Neural cell (in vitro differentiated cells): ENCODE results near the gene GSE1. TPM values are rescaled to one million over a fixed set of nuclear protein-coding genes. Genes with fewer than 3 reads are reported as not detected.

ENCODE experiments used
- H2AFZ ChIP-seq: fragments of 200-600, 300-800 bp; sonication (generic), shearing (Covaris generic); 2 replicates; pipeline ENCODE4 v1.6.0; 2014; ENCODE audit warnings: low read depth, mild to moderate bottlenecking, antibody characterized with exemption, low read length, moderate library complexity
- H3F3A ChIP-seq: fragments of 200-600 bp; shearing (Covaris generic); 2 replicates; pipeline ENCODE4 v1.6.1; 2016; ENCODE audit warnings: mild to moderate bottlenecking, moderate library complexity, mixed read lengths, antibody characterized with exemption, low read length; ENCODE audit not compliant: insufficient read depth, poor library complexity, severe bottlenecking
- H3K27ac ChIP-seq: fragments of 200-600, 300-800 bp; sonication (generic), shearing (Covaris generic); 2 replicates; pipeline ENCODE4 v1.5.1; 2014; ENCODE audit warnings: mild to moderate bottlenecking, low read length, moderate library complexity
- H3K27me3 ChIP-seq: fragments of 300-800, 200-600 bp; sonication (generic), shearing (Covaris generic); 2 replicates; pipeline ENCODE4 v1.6.0; 2014; ENCODE audit warnings: mild to moderate bottlenecking, low read depth, low read length, moderate library complexity; ENCODE audit not compliant: insufficient read depth
- H3K36me3 ChIP-seq: fragments of 300-800, 200-600 bp; sonication (generic), shearing (Covaris generic); 2 replicates; pipeline ENCODE4 v1.5.1; 2014; ENCODE audit warnings: mild to moderate bottlenecking, antibody characterized with exemption, low read length, moderate library complexity; ENCODE audit not compliant: insufficient read depth
- H3K4me2 ChIP-seq: fragments of 300-800, 200-600 bp; sonication (generic), shearing (Covaris generic); 2 replicates; pipeline ENCODE4 v1.6.0; 2014; ENCODE audit warnings: mild to moderate bottlenecking, low read length
- H3K4me3 ChIP-seq: fragments of 300-800, 200-600 bp; sonication (generic), shearing (Covaris generic); 2 replicates; pipeline ENCODE4 v1.5.1; 2014; ENCODE audit warnings: mild to moderate bottlenecking, low read length, moderate library complexity
- H3K79me2 ChIP-seq: fragments of 200-600 bp; shearing (Covaris generic); replicated peaks from 2 replicates; pipeline ENCODE4 v1.6.0; 2014; ENCODE audit warnings: mild to moderate bottlenecking, low read length, moderate library complexity; ENCODE audit not compliant: insufficient read depth
- H3K9ac ChIP-seq: fragments of 300-800, 200-600 bp; sonication (generic), shearing (Covaris generic); 2 replicates; pipeline ENCODE4 v1.6.1; 2016; ENCODE audit warnings: mild to moderate bottlenecking, low read length, mixed read lengths
- H3K9me2 ChIP-seq: fragments of 200-600 bp; shearing (Covaris generic); 2 replicates; pipeline ENCODE4 v1.6.1; 2016; ENCODE audit warnings: mild to moderate bottlenecking, low read length, mixed read lengths; ENCODE audit not compliant: insufficient read depth
- H3K9me3 ChIP-seq: fragments of 200-600, 300-800 bp; sonication (generic), shearing (Covaris generic); 2 replicates; pipeline ENCODE4 v1.6.1; 2016; ENCODE audit warnings: mild to moderate bottlenecking, mixed run types, low read length, moderate library complexity, mixed read lengths
- H4K20me1 ChIP-seq: fragments of 200-600 bp; shearing (Covaris generic); 2 replicates; pipeline ENCODE4 v1.6.1; 2016; ENCODE audit warnings: mild to moderate bottlenecking, mixed run types; ENCODE audit not compliant: insufficient read depth
- CTCF ChIP-seq: fragments of 450-650 bp; IDR thresholded peaks from 2 replicates; pipeline ENCODE4 v1.5.1; 2014; ENCODE audit warnings: antibody characterized with exemption, mild to moderate bottlenecking, moderate library complexity; ENCODE audit not compliant: poor library complexity, severe bottlenecking
- EP300 ChIP-seq: fragments of 450-650 bp; conservative IDR thresholded peaks from 2 replicates; pipeline ENCODE4 v1.6.1; 2014; ENCODE audit warnings: antibody characterized with exemption, mild to moderate bottlenecking, moderate library complexity; ENCODE audit not compliant: poor library complexity, severe bottlenecking
- EZH2 ChIP-seq: fragments of 200-600, 300-800 bp; shearing (Covaris generic), sonication (generic); IDR thresholded peaks from 2 replicates; pipeline ENCODE4 v1.6.1; 2014; ENCODE audit warnings: antibody characterized with exemption, low read length, borderline replicate concordance, mild to moderate bottlenecking; ENCODE audit not compliant: insufficient read depth, poor library complexity, severe bottlenecking
- MXI1 ChIP-seq: fragments of 450-650 bp; conservative IDR thresholded peaks from 2 replicates; pipeline ENCODE4 v1.6.1; 2014; ENCODE audit warnings: antibody characterized with exemption, mild to moderate bottlenecking; ENCODE audit not compliant: poor library complexity, severe bottlenecking
- POLR2AphosphoS5 ChIP-seq: IDR thresholded peaks from 2 replicates; pipeline ENCODE4 v1.6.1; 2012
- RAD21 ChIP-seq: fragments of 450-650 bp; conservative IDR thresholded peaks from 2 replicates; pipeline ENCODE4 v1.6.1; 2014; ENCODE audit warnings: antibody characterized with exemption, mild to moderate bottlenecking, moderate library complexity
- REST ChIP-seq: IDR thresholded peaks from 2 replicates; pipeline ENCODE4 v1.6.1; 2012; ENCODE audit warnings: borderline replicate concordance
- SMC3 ChIP-seq: fragments of 450-650 bp; conservative IDR thresholded peaks from 2 replicates; pipeline ENCODE4 v1.6.1; 2014; ENCODE audit warnings: antibody characterized with exemption, mild to moderate bottlenecking, moderate library complexity; ENCODE audit not compliant: poor library complexity
- TAF1 ChIP-seq: IDR thresholded peaks from 2 replicates; pipeline ENCODE4 v1.6.1; 2012; ENCODE audit warnings: low read depth
- polyA plus RNA-seq: library from polyadenylated mRNA; depleted of rRNA; stranded (reverse); fragments of >200 nt; gene quantifications from 2 replicates; pipeline ENCODE4 v1.2.3, GENCODE V29; 2014

Gene GSE1
- polyA plus RNA-seq, 1 donor from 2014 or later: 35.6 TPM

- Histone ChIP-seq H3K4me3 (peak overlapping the region; percentile 60), H4K20me1 (no peaks in the 10 kb centered on the region), H3F3A (peaks cover 10% of the 10 kb centered on the region), H3K27ac (peak overlapping the region; percentile 91), H3K9ac (peak overlapping the region; percentile 76), H3K4me2 (peak overlapping the region; percentile 63), H3K79me2 (peaks cover 99% of the 10 kb centered on the region), H3K27me3 (no peaks in the 10 kb centered on the region), H3K9me2 (no peaks in the 10 kb centered on the region), H3K36me3 (no peaks in the 10 kb centered on the region), H3K9me3 (no peaks in the 10 kb centered on the region), H2AFZ (peak overlapping the region; percentile 13)
- TF ChIP-seq RAD21: no peak
- TF ChIP-seq REST: peak; percentile 71
- TF ChIP-seq POLR2AphosphoS5: peak; percentile 66
- no peak for TF ChIP-seq EP300
- TF ChIP-seq CTCF: no peak
These were observed 29.5 kb upstream of the GSE1 start for GRCh38 chr16:85583491-85584181.

- Histone ChIP-seq H3K79me2 (peaks cover 99% of the 10 kb centered on the region), H3K4me3 (peak overlapping the region; percentile 60), H3K9ac (peak overlapping the region; percentile 76), H3K27me3 (no peaks in the 10 kb centered on the region), H3K4me2 (peak overlapping the region; percentile 63), H3K9me3 (no peaks in the 10 kb centered on the region), H3K36me3 (no peaks in the 10 kb centered on the region), H3K27ac (peak overlapping the region; percentile 91), H4K20me1 (no peaks in the 10 kb centered on the region), H3K9me2 (no peaks in the 10 kb centered on the region), H3F3A (peaks cover 10% of the 10 kb centered on the region), H2AFZ (peak overlapping the region; percentile 13)
- TF ChIP-seq POLR2AphosphoS5: peak; percentile 0
- no peak for TF ChIP-seq SMC3
These were observed 28.9 kb upstream of the GSE1 start for GRCh38 chr16:85584267-85584666.

GRCh38 chr16:85584819-85585282, 28.3 kb upstream of the GSE1 start:
- peak overlapping the region; percentile 76 for H3K9ac ChIP-seq
- no peaks in the 10 kb centered on the region for H4K20me1 ChIP-seq
- no peaks in the 10 kb centered on the region for H3K9me3 ChIP-seq
- peak overlapping the region; percentile 91 for H3K27ac ChIP-seq
- no peaks in the 10 kb centered on the region for H3K9me2 ChIP-seq
- no peak overlapping the region for H3K4me2 ChIP-seq
- no peak for TF ChIP-seq EZH2
- TF ChIP-seq POLR2AphosphoS5: no peak
- no peak for TF ChIP-seq MXI1
- no peak for TF ChIP-seq SMC3
- no peak for TF ChIP-seq CTCF
- TF ChIP-seq REST: no peak
- TF ChIP-seq TAF1: no peak
- TF ChIP-seq RAD21: no peak
- TF ChIP-seq EP300: no peak
- H3K27me3 ChIP-seq: no peaks in the 10 kb centered on the region
- no peaks in the 10 kb centered on the region for H3K36me3 ChIP-seq
- peaks cover 99% of the 10 kb centered on the region for H3K79me2 ChIP-seq
- no peak overlapping the region for H2AFZ ChIP-seq
- peak overlapping the region; percentile 60 for H3K4me3 ChIP-seq
- peaks cover 10% of the 10 kb centered on the region for H3F3A ChIP-seq
